CD4-positive, CD25-positive, alpha-beta regulatory T cell (primary cell): ENCODE measurements around the gene GRPR. TPM values are rescaled to one million over a fixed set of nuclear protein-coding genes. Genes with fewer than 3 reads are reported as not detected.
A peak's percentile ranks its signal among the peaks of the same experiment; 100 is the strongest.

ENCODE experiments used
- ATAC-seq, 2 donors: fragments of 150-1000 bp; cut with Tn5 transposase; one replicate each; pipeline ENCODE4 v1.10.0; 2021; ENCODE audit warnings: low read depth in 2 of 2, moderate number of reproducible peaks in 2 of 2, moderate library complexity in 1 of 2
- DNase-seq, 3 donors: peaks; one replicate each; pipeline versions ENCODE4 v3.0.0 to v3.0.0-alpha.2; 2012 to 2022; ENCODE audit warnings: mixed read lengths in 1 of 3
- H3K27ac ChIP-seq: one replicate; pipeline ENCODE4 v1.7.0; 2013; ENCODE audit warnings: mild to moderate bottlenecking, low read length; ENCODE audit not compliant: insufficient read depth, poor library complexity, severe bottlenecking
- H3K27me3 ChIP-seq: one replicate; pipeline ENCODE4 v1.7.0; 2013; ENCODE audit warnings: low read length; ENCODE audit not compliant: control insufficient read depth, insufficient read depth
- H3K36me3 ChIP-seq: one replicate; pipeline ENCODE4 v1.7.0; 2013; ENCODE audit warnings: mild to moderate bottlenecking, low read length, moderate library complexity; ENCODE audit not compliant: control insufficient read depth, insufficient read depth
- H3K4me1 ChIP-seq: 2 replicates; pipeline ENCODE4 v1.7.0; 2013; ENCODE audit warnings: mild to moderate bottlenecking, low read length; ENCODE audit not compliant: insufficient read depth, control insufficient read depth, poor library complexity, severe bottlenecking
- H3K4me3 ChIP-seq: one replicate; pipeline ENCODE4 v1.7.0; 2013; ENCODE audit warnings: low read depth, mild to moderate bottlenecking, low read length, moderate library complexity
- H3K9me3 ChIP-seq, 2 experiments: 1 replicate in 1 of 2; 2 replicates in 1 of 2; pipeline ENCODE4 v1.7.0; 2013; ENCODE audit warnings: low read length in 2 of 2, mild to moderate bottlenecking in 1 of 2, moderate library complexity in 1 of 2; ENCODE audit not compliant: control insufficient read depth in 2 of 2
- H3K27ac Mint-ChIP-seq, 3 donors: one replicate each; pipeline ENCODE4 v1.8.0; 2020 to 2022; ENCODE audit warnings: mild to moderate bottlenecking in 3 of 3, mixed read lengths in 3 of 3, moderate library complexity in 2 of 3
- H3K27me3 Mint-ChIP-seq: one replicate; pipeline ENCODE4 v1.8.0; 2022; ENCODE audit warnings: mild to moderate bottlenecking, mixed read lengths
- H3K36me3 Mint-ChIP-seq: one replicate; pipeline ENCODE4 v1.8.0; 2020; ENCODE audit warnings: mixed read lengths
- H3K4me1 Mint-ChIP-seq, 4 donors: one replicate each; pipeline ENCODE4 v1.8.0; 2020 to 2022; ENCODE audit warnings: mixed read lengths in 4 of 4, mild to moderate bottlenecking in 1 of 4
- H3K4me3 Mint-ChIP-seq, 4 donors: one replicate each; pipeline ENCODE4 v1.8.0; 2020 to 2022; ENCODE audit warnings: mild to moderate bottlenecking in 4 of 4, mixed read lengths in 4 of 4, moderate library complexity in 3 of 4
- H3K9me3 Mint-ChIP-seq, 7 donors: one replicate each; pipeline ENCODE4 v1.8.0; 2020 to 2022; ENCODE audit warnings: mixed read lengths in 7 of 7, mild to moderate bottlenecking in 3 of 7, moderate library complexity in 2 of 7
- polyA plus RNA-seq, 4 donors: library from polyadenylated mRNA; unstranded; fragments of 300-500 nt; fragmentation: Illumina TruSeq; gene quantifications; one replicate each; pipeline ENCODE4 v1.2.3, GENCODE V29; 2021
- total RNA-seq: library from RNA; stranded (reverse); gene quantifications from one replicate; pipeline ENCODE4 v1.2.3, GENCODE V29; 2022

The GRPR gene
- total and polyA plus RNA-seq, 5 donors from 2014 or later: 0.10 to 0.14 TPM; not detected in 3

- H3K36me3 ChIP-seq: no peaks in the 10 kb centered on the region
- no peaks in the 10 kb centered on the region for H3K36me3 Mint-ChIP-seq
- H3K9me3 ChIP-seq: no peaks in the 10 kb centered on the region
- no peak overlapping the region for H3K27ac Mint-ChIP-seq
- no peak overlapping the region for H3K27ac ChIP-seq
- H3K4me1 ChIP-seq: no peaks in the 10 kb centered on the region
- H3K9me3 Mint-ChIP-seq: peaks cover 0 to 3% (median 0%) of the 10 kb centered on the region in 7 donors
- no peak for ATAC-seq
- H3K4me1 Mint-ChIP-seq: no peaks in the 10 kb centered on the region
- no peak overlapping the region for H3K4me3 ChIP-seq
- peaks cover 2% of the 10 kb centered on the region for H3K27me3 ChIP-seq
- H3K4me3 Mint-ChIP-seq: no peak overlapping the region
- DNase-seq: no peak
- peaks cover 14% of the 10 kb centered on the region for H3K27me3 Mint-ChIP-seq
Observed at GRCh38 chrX:16137416-16138107, 14.2 kb downstream of the GRPR start.

GRCh38 chrX:16138108-16138427 is 14.7 kb downstream of the GRPR start:
- H3K9me3 Mint-ChIP-seq: peaks cover 0 to 3% (median 0%) of the 10 kb centered on the region in 7 donors

GRCh38 chrX:16140448-16140847 is 17.1 kb downstream of the GRPR start:
- no peaks in the 10 kb centered on the region for H3K27me3 ChIP-seq
- H3K9me3 ChIP-seq: no peaks in the 10 kb centered on the region
- ATAC-seq (no peak), DNase-seq (no peak)
- peaks cover 11% of the 10 kb centered on the region for H3K27me3 Mint-ChIP-seq
- peaks cover 0 to 1% (median 0%) of the 10 kb centered on the region in 7 donors for H3K9me3 Mint-ChIP-seq
- H3K36me3 Mint-ChIP-seq: no peaks in the 10 kb centered on the region
- no peak overlapping the region for H3K27ac Mint-ChIP-seq
- no peaks in the 10 kb centered on the region for H3K4me1 Mint-ChIP-seq
- no peak overlapping the region for H3K4me3 Mint-ChIP-seq
- H3K36me3 ChIP-seq: no peaks in the 10 kb centered on the region
- no peaks in the 10 kb centered on the region for H3K4me1 ChIP-seq
- no peak overlapping the region for H3K27ac ChIP-seq
- H3K4me3 ChIP-seq: no peak overlapping the region

More at GRCh38 chrX:16138108-16138427, 14.7 kb downstream of the GRPR start:
- Histone ChIP-seq H3K4me3 (no peak overlapping the region), H3K4me1 (no peaks in the 10 kb centered on the region), H3K9me3 (no peaks in the 10 kb centered on the region), H3K27me3 (peaks cover 2% of the 10 kb centered on the region), H3K36me3 (no peaks in the 10 kb centered on the region), H3K27ac (no peak overlapping the region)
- peaks cover 14% of the 10 kb centered on the region for H3K27me3 Mint-ChIP-seq
- DNase-seq (peak in 1 of 3 donors; percentile 4), ATAC-seq (no peak)
- H3K4me3 Mint-ChIP-seq: no peak overlapping the region
- H3K4me1 Mint-ChIP-seq: no peaks in the 10 kb centered on the region
- H3K27ac Mint-ChIP-seq: no peak overlapping the region
- no peaks in the 10 kb centered on the region for H3K36me3 Mint-ChIP-seq

- no peak for DNase-seq
- H3K27me3 Mint-ChIP-seq: peaks cover 11% of the 10 kb centered on the region
- Histone ChIP-seq H3K27ac (no peak overlapping the region), H3K9me3 (no peaks in the 10 kb centered on the region), H3K4me1 (no peaks in the 10 kb centered on the region), H3K4me3 (no peak overlapping the region), H3K36me3 (no peaks in the 10 kb centered on the region), H3K27me3 (no peaks in the 10 kb centered on the region)
- ATAC-seq: no peak
- no peaks in the 10 kb centered on the region for H3K36me3 Mint-ChIP-seq
- H3K4me1 Mint-ChIP-seq: no peaks in the 10 kb centered on the region
- no peak overlapping the region for H3K4me3 Mint-ChIP-seq
- H3K27ac Mint-ChIP-seq: no peak overlapping the region
- H3K9me3 Mint-ChIP-seq: peaks cover 0 to 1% (median 0%) of the 10 kb centered on the region in 7 donors
Observed at GRCh38 chrX:16140983-16141382, 17.6 kb downstream of the GRPR start.

- H3K4me1 Mint-ChIP-seq: no peaks in the 10 kb centered on the region
- H3K27ac Mint-ChIP-seq: no peak overlapping the region
- no peaks in the 10 kb centered on the region for H3K36me3 Mint-ChIP-seq
- Histone ChIP-seq H3K27me3 (no peaks in the 10 kb centered on the region), H3K36me3 (no peaks in the 10 kb centered on the region), H3K4me3 (no peak overlapping the region), H3K4me1 (no peaks in the 10 kb centered on the region), H3K9me3 (no peaks in the 10 kb centered on the region), H3K27ac (no peak overlapping the region)
- no peaks in the 10 kb centered on the region for H3K9me3 Mint-ChIP-seq
- ATAC-seq: no peak
- H3K4me3 Mint-ChIP-seq: no peak overlapping the region
- peaks cover 8% of the 10 kb centered on the region for H3K27me3 Mint-ChIP-seq
- no peak for DNase-seq
Observed at GRCh38 chrX:16141422-16142245, 18.3 kb downstream of the GRPR start.

GRCh38 chrX:16142246-16142558 is 18.8 kb downstream of the GRPR start:
- Mint-ChIP-seq H3K27ac (no peak overlapping the region), H3K4me3 (no peak overlapping the region), H3K27me3 (peaks cover 8% of the 10 kb centered on the region), H3K9me3 (no peaks in the 10 kb centered on the region), H3K36me3 (no peaks in the 10 kb centered on the region), H3K4me1 (no peaks in the 10 kb centered on the region)
- Histone ChIP-seq H3K27me3 (no peaks in the 10 kb centered on the region), H3K4me3 (no peak overlapping the region), H3K36me3 (no peaks in the 10 kb centered on the region), H3K27ac (no peak overlapping the region), H3K4me1 (no peaks in the 10 kb centered on the region), H3K9me3 (no peaks in the 10 kb centered on the region)
- DNase-seq: no peak
- ATAC-seq: no peak

GRCh38 chrX:16143968-16144367 is 20.6 kb downstream of the GRPR start:
- no peaks in the 10 kb centered on the region for H3K36me3 Mint-ChIP-seq
- H3K4me3 Mint-ChIP-seq: no peak overlapping the region
- no peak for ATAC-seq
- no peaks in the 10 kb centered on the region for H3K36me3 ChIP-seq
- H3K4me3 ChIP-seq: no peak overlapping the region
- no peaks in the 10 kb centered on the region for H3K4me1 Mint-ChIP-seq
- DNase-seq: no peak
- no peak overlapping the region for H3K27ac Mint-ChIP-seq
- H3K27ac ChIP-seq: no peak overlapping the region
- H3K27me3 Mint-ChIP-seq: peaks cover 8% of the 10 kb centered on the region
- H3K27me3 ChIP-seq: no peaks in the 10 kb centered on the region
- no peaks in the 10 kb centered on the region for H3K4me1 ChIP-seq
- no peaks in the 10 kb centered on the region for H3K9me3 ChIP-seq
- H3K9me3 Mint-ChIP-seq: no peaks in the 10 kb centered on the region

GRCh38 chrX:16144420-16144819 is 21.1 kb downstream of the GRPR start:
- no peak for ATAC-seq

More at GRCh38 chrX:16144420-16144819, 21.1 kb downstream of the GRPR start:
- H3K4me3 Mint-ChIP-seq: no peak overlapping the region
- H3K27ac Mint-ChIP-seq: no peak overlapping the region
- H3K4me1 ChIP-seq: no peaks in the 10 kb centered on the region
- no peaks in the 10 kb centered on the region for H3K27me3 ChIP-seq
- no peak for DNase-seq
- no peaks in the 10 kb centered on the region for H3K9me3 ChIP-seq
- no peaks in the 10 kb centered on the region for H3K36me3 Mint-ChIP-seq
- peaks cover 8% of the 10 kb centered on the region for H3K27me3 Mint-ChIP-seq
- no peaks in the 10 kb centered on the region for H3K9me3 Mint-ChIP-seq
- H3K4me3 ChIP-seq: no peak overlapping the region
- H3K27ac ChIP-seq: no peak overlapping the region
- H3K4me1 Mint-ChIP-seq: no peaks in the 10 kb centered on the region
- H3K36me3 ChIP-seq: no peaks in the 10 kb centered on the region
